HUES64 (cell line): ENCODE data around the gene TULP1.

Source experiments
- H3K27ac ChIP-seq: 2 replicates; pipeline ENCODE4 v1.7.0; 2013; ENCODE audit warnings: low read depth, low read length, inconsistent platforms
- H3K27me3 ChIP-seq: 2 replicates; pipeline ENCODE4 v1.6.1; 2013; ENCODE audit warnings: mild to moderate bottlenecking, low read length; ENCODE audit not compliant: insufficient read depth
- H3K36me3 ChIP-seq: 2 replicates; pipeline ENCODE4 v1.6.1; 2013; ENCODE audit warnings: mild to moderate bottlenecking, low read length; ENCODE audit not compliant: insufficient read depth
- H3K4me1 ChIP-seq: 2 replicates; pipeline ENCODE4 v1.6.1; 2013; ENCODE audit warnings: mild to moderate bottlenecking, low read length, moderate library complexity; ENCODE audit not compliant: insufficient read depth
- H3K4me3 ChIP-seq: 2 replicates; pipeline ENCODE4 v1.5.1; 2013; ENCODE audit warnings: mild to moderate bottlenecking, low read length, moderate library complexity
- H3K9ac ChIP-seq: 2 replicates; pipeline ENCODE4 v1.6.1; 2013; ENCODE audit warnings: mild to moderate bottlenecking, low read depth, low read length
- H3K9me3 ChIP-seq: 2 replicates; pipeline ENCODE4 v1.6.1; 2013; ENCODE audit warnings: low read depth, low read length; ENCODE audit not compliant: insufficient read depth
- WGBS: fragments of 150-250, 120-280 bp; methylation state at CpG from one replicate; pipeline ENCODE4 v1.1.7; 2013; ENCODE audit warnings: missing lambda C conversion rate; 5-methylcytosine and 5-hydroxymethylcytosine counted together

The TULP1 gene

GRCh38 chr6:35496036-35496840 lies 16.5 kb downstream of the TULP1 start:
- Histone ChIP-seq H3K9me3 (no peaks in the 10 kb centered on the region), H3K27me3 (peaks cover 8% of the 10 kb centered on the region), H3K27ac (peak overlapping the region; percentile 76; the same call in 1 of the 2 replicates), H3K36me3 (no peaks in the 10 kb centered on the region), H3K4me3 (peak overlapping the region; percentile 70), H3K9ac (peak overlapping the region; percentile 64), H3K4me1 (peaks cover 52% of the 10 kb centered on the region)
- 2% methylated on average over 56 of the region's 63 CpGs for WGBS

GRCh38 chr6:35495258-35496035 lies 17.2 kb downstream of the TULP1 start:
- no peak overlapping the region for H3K9ac ChIP-seq
- H3K36me3 ChIP-seq = no peaks in the 10 kb centered on the region
- H3K27ac ChIP-seq = no peak overlapping the region
- H3K4me1 ChIP-seq = peaks cover 55% of the 10 kb centered on the region
- peaks cover 8% of the 10 kb centered on the region for H3K27me3 ChIP-seq
- no peaks in the 10 kb centered on the region for H3K9me3 ChIP-seq
- 46% methylated on average over 8 of the region's 9 CpGs for WGBS
- H3K4me3 ChIP-seq = peak overlapping the region; percentile 70

- WGBS = 36% methylated on average over 4 of the region's 4 CpGs
- no peaks in the 10 kb centered on the region for H3K9me3 ChIP-seq
- H3K27ac ChIP-seq = no peak overlapping the region
- H3K9ac ChIP-seq = no peak overlapping the region
- H3K4me1 ChIP-seq = peaks cover 61% of the 10 kb centered on the region
- no peak overlapping the region for H3K4me3 ChIP-seq
- no peaks in the 10 kb centered on the region for H3K36me3 ChIP-seq
- peaks cover 8% of the 10 kb centered on the region for H3K27me3 ChIP-seq
Observed at GRCh38 chr6:35494161-35494563, 18.5 kb downstream of the TULP1 start.

GRCh38 chr6:35493307-35493983 lies 19.3 kb downstream of the TULP1 start:
- peaks cover 55% of the 10 kb centered on the region for H3K4me1 ChIP-seq
- no peaks in the 10 kb centered on the region for H3K36me3 ChIP-seq
- no peak overlapping the region for H3K27ac ChIP-seq
- 89% methylated on average over 28 of the region's 28 CpGs for WGBS
- no peak overlapping the region for H3K9ac ChIP-seq
- no peak overlapping the region for H3K4me3 ChIP-seq
- peaks cover 3% of the 10 kb centered on the region; the same call in 1 of the 2 replicates for H3K27me3 ChIP-seq
- H3K9me3 ChIP-seq = no peaks in the 10 kb centered on the region

- H3K4me3 ChIP-seq = no peak overlapping the region
- H3K9ac ChIP-seq = no peak overlapping the region
- no peaks in the 10 kb centered on the region for H3K36me3 ChIP-seq
- WGBS = 78% methylated on average over 6 of the region's 7 CpGs
- peaks cover 58% of the 10 kb centered on the region for H3K4me1 ChIP-seq
- H3K27me3 ChIP-seq = no peaks in the 10 kb centered on the region
- no peak overlapping the region; the same call in 1 of the 2 replicates for H3K27ac ChIP-seq
- H3K9me3 ChIP-seq = no peaks in the 10 kb centered on the region
Observed at GRCh38 chr6:35492974-35493284, 19.8 kb downstream of the TULP1 start.

- 17% methylated on average over 5 of the region's 7 CpGs for WGBS
- Histone ChIP-seq H3K9ac (no peak overlapping the region), H3K4me1 (peaks cover 63% of the 10 kb centered on the region), H3K4me3 (0 out of 2 replicates have a peak overlapping the region, but pooled peaks have one; percentile 12), H3K27ac (peak overlapping the region; percentile 45), H3K27me3 (no peaks in the 10 kb centered on the region), H3K9me3 (no peaks in the 10 kb centered on the region), H3K36me3 (no peaks in the 10 kb centered on the region)
Observed at GRCh38 chr6:35492258-35492973, 20.3 kb downstream of the TULP1 start.

GRCh38 chr6:35491558-35492257 lies 21.0 kb downstream of the TULP1 start:
- Histone ChIP-seq H3K27me3 (no peaks in the 10 kb centered on the region), H3K27ac (peak overlapping the region; percentile 45), H3K4me1 (peaks cover 68% of the 10 kb centered on the region), H3K36me3 (no peaks in the 10 kb centered on the region), H3K9ac (0 out of 2 replicates have a peak overlapping the region, but pooled peaks have one; percentile 24), H3K4me3 (peak overlapping the region; percentile 12; the same call in 1 of the 2 replicates), H3K9me3 (no peaks in the 10 kb centered on the region)
- WGBS = 43% methylated on average over 4 of the region's 5 CpGs

- Histone ChIP-seq H3K27me3 (no peaks in the 10 kb centered on the region), H3K4me1 (peaks cover 74% of the 10 kb centered on the region), H3K36me3 (no peaks in the 10 kb centered on the region), H3K9ac (peak overlapping the region; percentile 71), H3K9me3 (no peaks in the 10 kb centered on the region), H3K4me3 (peak overlapping the region; percentile 55), H3K27ac (peak overlapping the region; percentile 91)
- 33% methylated on average over 8 of the region's 8 CpGs for WGBS
Observed at GRCh38 chr6:35490821-35491557, 21.7 kb downstream of the TULP1 start.

GRCh38 chr6:35489995-35490791 lies 22.5 kb downstream of the TULP1 start:
- Histone ChIP-seq H3K36me3 (no peaks in the 10 kb centered on the region), H3K27me3 (no peaks in the 10 kb centered on the region), H3K9ac (peak overlapping the region; percentile 71), H3K9me3 (no peaks in the 10 kb centered on the region), H3K4me3 (peak overlapping the region; percentile 55), H3K4me1 (peaks cover 79% of the 10 kb centered on the region), H3K27ac (peak overlapping the region; percentile 91)
- WGBS = 5% methylated on average over 28 of the region's 28 CpGs
